Renal cortex interstitium (tissue), 11 donors: ENCODE results near the gene FARSB. TPM values are rescaled to one million over a fixed set of nuclear protein-coding genes. Genes with fewer than 3 reads are reported as not detected.

Source experiments
- DNase-seq, 11 donors: peaks; one replicate each; pipeline ENCODE4 v3.0.0-alpha.2; 2013; ENCODE audit warnings: low read depth in 9 of 11, low spot score in 4 of 11; ENCODE audit errors: extremely low read depth in 1 of 11
- polyA plus RNA-seq, 3 donors: library from polyadenylated mRNA; unstranded; fragments of 120-200 nt; gene quantifications; one replicate each; pipeline ENCODE4 v1.2.1, GENCODE V29; 2013; ENCODE audit not compliant: insufficient read length in 3 of 3

FARSB gene
- polyA plus RNA-seq, 3 donors = 26.2 to 28.8 (median 26.8) TPM

- no peak for DNase-seq
These were observed 80.3 kb downstream of the FARSB start for GRCh38 chr2:222575618-222576017.

- DNase-seq = no peak
These were observed 83.1 kb downstream of the FARSB start for GRCh38 chr2:222572751-222573174.

GRCh38 chr2:222572264-222572721 is 83.6 kb downstream of the FARSB start:
- peak in 2 of 11 donors; percentile 9 to 28 for DNase-seq

GRCh38 chr2:222569826-222570225 is 86.1 kb downstream of the FARSB start:
- DNase-seq = no peak

GRCh38 chr2:222568865-222569264 is 87.0 kb downstream of the FARSB start:
- no peak for DNase-seq

GRCh38 chr2:222566229-222566628 is 89.7 kb downstream of the FARSB start:
- no peak for DNase-seq

GRCh38 chr2:222563936-222564335 is 92.0 kb downstream of the FARSB start:
- DNase-seq = no peak

GRCh38 chr2:222563106-222563718 is 92.7 kb downstream of the FARSB start:
- DNase-seq = no peak

- DNase-seq = peak; percentile 59 to 85 (median 68)
These were observed 93.9 kb downstream of the FARSB start for GRCh38 chr2:222561817-222562645.

- no peak for DNase-seq
These were observed 94.7 kb downstream of the FARSB start for GRCh38 chr2:222561151-222561550.

- DNase-seq = no peak
These were observed 101.4 kb downstream of the FARSB start for GRCh38 chr2:222554517-222554916.

GRCh38 chr2:222548992-222549391 is 106.9 kb downstream of the FARSB start:
- DNase-seq = no peak

GRCh38 chr2:222547083-222547482 is 108.8 kb downstream of the FARSB start:
- no peak for DNase-seq

GRCh38 chr2:222545823-222546795 is 109.8 kb downstream of the FARSB start:
- DNase-seq = peak in 5 of 11 donors; percentile 19 to 35 (median 21)

- no peak for DNase-seq
These were observed 111.2 kb downstream of the FARSB start for GRCh38 chr2:222544661-222545060.

GRCh38 chr2:222538535-222538934 is 117.4 kb downstream of the FARSB start:
- no peak for DNase-seq

- no peak for DNase-seq
These were observed 120.4 kb downstream of the FARSB start for GRCh38 chr2:222535477-222535876.

GRCh38 chr2:222532315-222532714 is 123.6 kb downstream of the FARSB start:
- no peak for DNase-seq
